Neural crest cell (in vitro differentiated cells): Measurements from ENCODE around the gene GGT6. TPM values are rescaled to one million over a fixed set of nuclear protein-coding genes. Genes with fewer than 3 reads are reported as not detected.

Experiments used
- DNase-seq: peaks from one replicate; pipeline ENCODE4 v3.0.0; 2021; ENCODE audit warnings: low read depth, mixed read lengths, low spot score
- H3K27ac Mint-ChIP-seq: one replicate; pipeline ENCODE4 v1.8.0; 2021; ENCODE audit warnings: mild to moderate bottlenecking, mixed read lengths; ENCODE audit not compliant: unreplicated experiment
- H3K27me3 Mint-ChIP-seq: 2 replicates; pipeline ENCODE4 v1.8.0; 2021; ENCODE audit warnings: low read depth, mild to moderate bottlenecking, mixed read lengths
- H3K36me3 Mint-ChIP-seq: 2 replicates; pipeline ENCODE4 v1.8.0; 2021; ENCODE audit warnings: low read depth, mild to moderate bottlenecking, mixed read lengths
- H3K4me1 Mint-ChIP-seq: 2 replicates; pipeline ENCODE4 v1.8.0; 2021; ENCODE audit warnings: mixed read lengths
- H3K4me3 Mint-ChIP-seq: one replicate; pipeline ENCODE4 v1.8.0; 2021; ENCODE audit warnings: mild to moderate bottlenecking, mixed read lengths
- H3K9me3 Mint-ChIP-seq: 2 replicates; pipeline ENCODE4 v1.8.0; 2021; ENCODE audit warnings: mixed read lengths
- total RNA-seq: library from RNA; stranded (reverse); gene quantifications from 2 replicates; pipeline ENCODE4 v1.2.1, GENCODE V29; 2021
- TF ChIP-seq, protein P1 (sequence below): fragments of 200-600 bp; sonication (generic); conservative IDR thresholded peaks from 2 replicates; pipeline ENCODE4 v1.5.0; 2021; ENCODE audit warnings: antibody characterized with exemption, mild to moderate bottlenecking

Gene GGT6
- total RNA-seq, 1 donor from 2014 or later, result not detected

GRCh38 chr17:4557626-4558346 lies 2.6 kb downstream of the GGT6 start:
- DNase-seq, result no peak
- Mint-ChIP-seq H3K27ac (no peak overlapping the region), H3K36me3 (no peaks in the 10 kb centered on the region), H3K4me3 (peak overlapping the region; percentile 64), H3K9me3 (no peaks in the 10 kb centered on the region), H3K4me1 (peaks cover 26% of the 10 kb centered on the region), H3K27me3 (peaks cover 9% of the 10 kb centered on the region)
- TF ChIP-seq, protein P1, sequence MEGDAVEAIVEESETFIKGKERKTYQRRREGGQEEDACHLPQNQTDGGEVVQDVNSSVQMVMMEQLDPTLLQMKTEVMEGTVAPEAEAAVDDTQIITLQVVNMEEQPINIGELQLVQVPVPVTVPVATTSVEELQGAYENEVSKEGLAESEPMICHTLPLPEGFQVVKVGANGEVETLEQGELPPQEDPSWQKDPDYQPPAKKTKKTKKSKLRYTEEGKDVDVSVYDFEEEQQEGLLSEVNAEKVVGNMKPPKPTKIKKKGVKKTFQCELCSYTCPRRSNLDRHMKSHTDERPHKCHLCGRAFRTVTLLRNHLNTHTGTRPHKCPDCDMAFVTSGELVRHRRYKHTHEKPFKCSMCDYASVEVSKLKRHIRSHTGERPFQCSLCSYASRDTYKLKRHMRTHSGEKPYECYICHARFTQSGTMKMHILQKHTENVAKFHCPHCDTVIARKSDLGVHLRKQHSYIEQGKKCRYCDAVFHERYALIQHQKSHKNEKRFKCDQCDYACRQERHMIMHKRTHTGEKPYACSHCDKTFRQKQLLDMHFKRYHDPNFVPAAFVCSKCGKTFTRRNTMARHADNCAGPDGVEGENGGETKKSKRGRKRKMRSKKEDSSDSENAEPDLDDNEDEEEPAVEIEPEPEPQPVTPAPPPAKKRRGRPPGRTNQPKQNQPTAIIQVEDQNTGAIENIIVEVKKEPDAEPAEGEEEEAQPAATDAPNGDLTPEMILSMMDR, result no peak

DNA sequence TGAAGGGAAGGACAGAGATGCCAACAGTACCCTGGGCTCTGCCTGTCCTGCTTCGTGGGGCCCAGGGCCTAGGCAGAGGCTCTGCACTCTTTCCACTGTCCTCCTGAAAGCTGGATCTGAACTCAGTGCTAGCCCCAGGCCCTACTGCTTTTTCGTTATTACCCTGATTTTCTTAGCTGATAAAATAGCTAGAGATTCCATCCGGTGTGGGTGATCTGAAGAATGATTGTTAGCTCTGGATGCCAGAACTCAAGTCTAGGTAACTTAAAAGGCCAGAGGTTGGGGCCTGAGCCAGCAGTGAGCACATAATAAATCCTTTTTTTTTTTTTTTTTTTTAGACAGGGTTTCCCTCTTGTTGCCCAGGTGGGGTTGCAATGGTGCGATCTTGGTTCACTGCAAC lies 3.4 kb downstream of the GGT6 start:
- peak overlapping the region; percentile 19 for H3K4me3 Mint-ChIP-seq
- TF ChIP-seq, protein P1, result no peak
- no peak for DNase-seq
- H3K4me1 Mint-ChIP-seq, result peaks cover 26% of the 10 kb centered on the region
- peaks cover 4% of the 10 kb centered on the region for H3K27me3 Mint-ChIP-seq
- no peaks in the 10 kb centered on the region for H3K9me3 Mint-ChIP-seq
- no peaks in the 10 kb centered on the region for H3K36me3 Mint-ChIP-seq
- no peak overlapping the region for H3K27ac Mint-ChIP-seq

DNA sequence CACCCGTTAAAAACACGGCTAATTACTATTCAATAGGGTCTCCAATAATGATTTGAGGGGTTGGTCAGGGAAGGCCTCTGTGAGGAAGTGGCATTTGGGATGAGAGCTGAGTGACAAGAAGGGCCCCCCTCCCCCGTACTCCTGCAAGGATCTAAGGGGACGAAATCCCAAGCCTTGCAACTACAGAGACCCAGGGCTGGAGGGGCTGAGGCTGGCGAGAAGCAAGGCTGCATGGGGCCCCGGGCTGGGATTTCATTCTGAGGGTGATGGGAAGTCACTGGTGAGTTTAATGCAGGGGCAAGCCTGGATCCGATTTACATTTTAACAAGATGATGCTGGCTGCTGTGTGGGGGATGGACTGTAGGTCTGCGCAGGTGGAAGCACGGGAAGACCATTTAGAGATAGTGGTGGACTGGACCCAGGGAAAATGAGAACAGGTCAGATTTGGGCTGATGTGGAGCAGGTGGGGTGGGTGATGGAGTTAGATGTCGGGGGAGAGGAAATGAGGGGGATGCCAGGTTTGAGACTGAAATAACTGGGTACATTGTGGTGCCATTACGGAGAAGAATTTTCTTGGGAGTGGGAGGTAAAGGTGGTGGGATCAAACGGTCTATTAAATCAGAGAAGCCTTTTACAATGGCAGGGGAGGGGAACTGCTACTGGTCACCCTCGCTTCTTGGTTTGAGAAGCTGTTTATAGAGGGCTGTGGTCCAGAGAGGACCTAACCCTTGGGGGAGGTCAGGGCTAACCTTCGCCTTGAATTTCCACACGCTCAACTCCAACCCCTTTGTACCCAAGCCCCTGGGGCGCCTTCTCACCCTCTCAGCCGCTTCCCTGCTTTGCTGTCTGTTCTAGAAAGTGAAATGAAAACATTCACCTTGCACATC lies 4.3 kb downstream of the GGT6 start:
- Mint-ChIP-seq H3K4me1 (peaks cover 26% of the 10 kb centered on the region), H3K4me3 (peak overlapping the region; percentile 93)

GRCh38 chr17:4554997-4555799 lies 5.2 kb downstream of the GGT6 start, which contains the start of gene MYBBP1A:
Gene MYBBP1A (minus strand): TSS chr17:4555384. CDS start chr17:4555324, 60 bp downstream.
- H3K27ac Mint-ChIP-seq, result peak within 1 kb of the TSS; percentile 97
- H3K36me3 Mint-ChIP-seq, result peaks cover 3% of the 10 kb centered on the region
- peaks cover 26% of the 10 kb centered on the region for H3K4me1 Mint-ChIP-seq
- TF ChIP-seq, protein P1, result peak; percentile 55
- peak within 1 kb of the TSS; percentile 93 for H3K4me3 Mint-ChIP-seq
- no peaks in the 10 kb centered on the region for H3K27me3 Mint-ChIP-seq
- DNase-seq, result peak; percentile 94
- H3K9me3 Mint-ChIP-seq, result no peaks in the 10 kb centered on the region

More for the DNA sequence above, 4.3 kb downstream of the GGT6 start:
- Mint-ChIP-seq H3K9me3 (no peaks in the 10 kb centered on the region), H3K36me3 (peaks cover under 1% of the 10 kb centered on the region), H3K27me3 (peaks cover 1% of the 10 kb centered on the region), H3K27ac (peak overlapping the region; percentile 97)
- DNase-seq, result no peak
- TF ChIP-seq, protein P1, result no peak

DNA sequence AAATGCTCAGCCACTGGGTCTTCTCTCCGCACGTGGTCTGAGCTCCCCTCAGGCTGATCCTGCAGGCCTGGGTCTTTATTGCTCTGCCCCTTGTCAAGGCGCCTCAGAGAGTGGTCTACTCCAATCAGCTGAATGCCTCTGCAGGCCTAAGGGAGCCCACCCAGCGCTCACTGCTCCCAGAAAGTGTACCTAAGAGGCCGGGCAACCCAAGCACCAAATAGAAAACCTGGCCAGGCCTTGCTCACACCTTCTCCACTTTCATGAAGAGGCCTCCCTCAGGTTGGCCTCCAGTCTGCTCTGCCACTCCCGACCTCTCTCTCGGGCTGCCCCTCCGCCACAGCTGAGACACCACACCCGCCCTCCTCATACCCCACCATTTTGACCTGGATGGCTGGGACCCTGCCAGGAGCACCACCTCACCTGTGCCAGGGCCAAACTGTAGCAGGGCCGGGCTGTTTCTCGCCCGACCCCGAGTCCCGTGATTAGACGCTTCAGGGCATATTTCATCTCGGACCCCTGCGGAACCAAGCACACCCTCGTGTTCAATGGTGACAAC lies 5.9 kb downstream of the GGT6 start:
- Mint-ChIP-seq H3K4me1 (peaks cover 26% of the 10 kb centered on the region), H3K4me3 (peak overlapping the region; percentile 93)
- DNase-seq, result no peak

More for the DNA sequence above, 5.9 kb downstream of the GGT6 start:
- Mint-ChIP-seq H3K27me3 (no peaks in the 10 kb centered on the region), H3K36me3 (peaks cover 3% of the 10 kb centered on the region), H3K9me3 (no peaks in the 10 kb centered on the region), H3K27ac (peak overlapping the region; percentile 50)
- TF ChIP-seq, protein P1, result no peak
